Neural cell (in vitro differentiated cells): ENCODE results near the gene IL17REL. TPM values are rescaled to one million over a fixed set of nuclear protein-coding genes. Genes with fewer than 3 reads are reported as not detected.

Experiments
- H2AFZ ChIP-seq: fragments of 200-600, 300-800 bp; sonication (generic), shearing (Covaris generic); 2 replicates; pipeline ENCODE4 v1.6.0; 2014; ENCODE audit warnings: low read depth, mild to moderate bottlenecking, antibody characterized with exemption, low read length, moderate library complexity
- H3F3A ChIP-seq: fragments of 200-600 bp; shearing (Covaris generic); 2 replicates; pipeline ENCODE4 v1.6.1; 2016; ENCODE audit warnings: mild to moderate bottlenecking, moderate library complexity, mixed read lengths, antibody characterized with exemption, low read length; ENCODE audit not compliant: insufficient read depth, poor library complexity, severe bottlenecking
- H3K27ac ChIP-seq: fragments of 200-600, 300-800 bp; sonication (generic), shearing (Covaris generic); 2 replicates; pipeline ENCODE4 v1.5.1; 2014; ENCODE audit warnings: mild to moderate bottlenecking, low read length, moderate library complexity
- H3K27me3 ChIP-seq: fragments of 300-800, 200-600 bp; sonication (generic), shearing (Covaris generic); 2 replicates; pipeline ENCODE4 v1.6.0; 2014; ENCODE audit warnings: mild to moderate bottlenecking, low read depth, low read length, moderate library complexity; ENCODE audit not compliant: insufficient read depth
- H3K36me3 ChIP-seq: fragments of 300-800, 200-600 bp; sonication (generic), shearing (Covaris generic); 2 replicates; pipeline ENCODE4 v1.5.1; 2014; ENCODE audit warnings: mild to moderate bottlenecking, antibody characterized with exemption, low read length, moderate library complexity; ENCODE audit not compliant: insufficient read depth
- H3K4me2 ChIP-seq: fragments of 300-800, 200-600 bp; sonication (generic), shearing (Covaris generic); 2 replicates; pipeline ENCODE4 v1.6.0; 2014; ENCODE audit warnings: mild to moderate bottlenecking, low read length
- H3K4me3 ChIP-seq: fragments of 300-800, 200-600 bp; sonication (generic), shearing (Covaris generic); 2 replicates; pipeline ENCODE4 v1.5.1; 2014; ENCODE audit warnings: mild to moderate bottlenecking, low read length, moderate library complexity
- H3K79me2 ChIP-seq: fragments of 200-600 bp; shearing (Covaris generic); replicated peaks from 2 replicates; pipeline ENCODE4 v1.6.0; 2014; ENCODE audit warnings: mild to moderate bottlenecking, low read length, moderate library complexity; ENCODE audit not compliant: insufficient read depth
- H3K9ac ChIP-seq: fragments of 300-800, 200-600 bp; sonication (generic), shearing (Covaris generic); 2 replicates; pipeline ENCODE4 v1.6.1; 2016; ENCODE audit warnings: mild to moderate bottlenecking, low read length, mixed read lengths
- H3K9me2 ChIP-seq: fragments of 200-600 bp; shearing (Covaris generic); 2 replicates; pipeline ENCODE4 v1.6.1; 2016; ENCODE audit warnings: mild to moderate bottlenecking, low read length, mixed read lengths; ENCODE audit not compliant: insufficient read depth
- H3K9me3 ChIP-seq: fragments of 200-600, 300-800 bp; sonication (generic), shearing (Covaris generic); 2 replicates; pipeline ENCODE4 v1.6.1; 2016; ENCODE audit warnings: mild to moderate bottlenecking, mixed run types, low read length, moderate library complexity, mixed read lengths
- H4K20me1 ChIP-seq: fragments of 200-600 bp; shearing (Covaris generic); 2 replicates; pipeline ENCODE4 v1.6.1; 2016; ENCODE audit warnings: mild to moderate bottlenecking, mixed run types; ENCODE audit not compliant: insufficient read depth
- CTCF ChIP-seq: fragments of 450-650 bp; IDR thresholded peaks from 2 replicates; pipeline ENCODE4 v1.5.1; 2014; ENCODE audit warnings: antibody characterized with exemption, mild to moderate bottlenecking, moderate library complexity; ENCODE audit not compliant: poor library complexity, severe bottlenecking
- EP300 ChIP-seq: fragments of 450-650 bp; conservative IDR thresholded peaks from 2 replicates; pipeline ENCODE4 v1.6.1; 2014; ENCODE audit warnings: antibody characterized with exemption, mild to moderate bottlenecking, moderate library complexity; ENCODE audit not compliant: poor library complexity, severe bottlenecking
- EZH2 ChIP-seq: fragments of 200-600, 300-800 bp; shearing (Covaris generic), sonication (generic); IDR thresholded peaks from 2 replicates; pipeline ENCODE4 v1.6.1; 2014; ENCODE audit warnings: antibody characterized with exemption, low read length, borderline replicate concordance, mild to moderate bottlenecking; ENCODE audit not compliant: insufficient read depth, poor library complexity, severe bottlenecking
- MXI1 ChIP-seq: fragments of 450-650 bp; conservative IDR thresholded peaks from 2 replicates; pipeline ENCODE4 v1.6.1; 2014; ENCODE audit warnings: antibody characterized with exemption, mild to moderate bottlenecking; ENCODE audit not compliant: poor library complexity, severe bottlenecking
- POLR2AphosphoS5 ChIP-seq: IDR thresholded peaks from 2 replicates; pipeline ENCODE4 v1.6.1; 2012
- RAD21 ChIP-seq: fragments of 450-650 bp; conservative IDR thresholded peaks from 2 replicates; pipeline ENCODE4 v1.6.1; 2014; ENCODE audit warnings: antibody characterized with exemption, mild to moderate bottlenecking, moderate library complexity
- REST ChIP-seq: IDR thresholded peaks from 2 replicates; pipeline ENCODE4 v1.6.1; 2012; ENCODE audit warnings: borderline replicate concordance
- SMC3 ChIP-seq: fragments of 450-650 bp; conservative IDR thresholded peaks from 2 replicates; pipeline ENCODE4 v1.6.1; 2014; ENCODE audit warnings: antibody characterized with exemption, mild to moderate bottlenecking, moderate library complexity; ENCODE audit not compliant: poor library complexity
- TAF1 ChIP-seq: IDR thresholded peaks from 2 replicates; pipeline ENCODE4 v1.6.1; 2012; ENCODE audit warnings: low read depth
- polyA plus RNA-seq: library from polyadenylated mRNA; depleted of rRNA; stranded (reverse); fragments of >200 nt; gene quantifications from 2 replicates; pipeline ENCODE4 v1.2.3, GENCODE V29; 2014

IL17REL gene
- polyA plus RNA-seq, 1 donor from 2014 or later = not detected

DNA sequence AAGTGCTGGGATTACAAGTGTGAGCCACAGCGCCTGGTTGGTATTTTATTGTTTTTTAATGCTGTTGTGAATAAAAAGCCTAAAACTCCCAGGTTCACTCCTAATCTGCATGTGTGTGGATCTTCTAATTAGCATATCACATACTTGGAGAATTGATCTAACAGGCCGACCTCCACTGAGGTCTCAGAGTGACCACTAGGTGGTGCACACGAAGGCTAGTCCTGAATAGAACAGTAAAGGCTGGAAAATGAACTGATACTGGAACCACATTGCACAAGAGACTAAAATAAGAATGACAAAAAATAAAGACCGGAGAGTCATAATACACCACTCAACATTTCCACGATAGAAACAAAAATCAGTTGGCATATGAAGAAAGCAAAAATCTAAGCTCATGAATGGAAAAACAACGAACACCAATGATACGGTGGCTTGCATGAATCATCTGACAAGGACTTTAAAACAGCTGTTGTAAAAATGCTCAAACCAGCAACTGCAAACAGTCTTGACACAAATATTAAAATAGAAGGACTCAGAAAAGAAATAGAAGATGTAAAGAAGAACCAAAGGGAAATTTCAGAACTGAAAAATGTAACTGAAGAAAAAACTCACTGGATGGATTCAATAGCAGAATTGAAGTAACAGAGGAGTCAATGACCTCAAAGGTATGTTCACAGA is 32.8 kb downstream of the IL17REL start:
- peaks cover 17% of the 10 kb centered on the region for H3K27me3 ChIP-seq
- no peaks in the 10 kb centered on the region for H3K9me2 ChIP-seq
- H3K4me3 ChIP-seq = no peak overlapping the region
- H2AFZ ChIP-seq = no peak overlapping the region
- H3K9ac ChIP-seq = no peak overlapping the region
- no peak overlapping the region for H3K27ac ChIP-seq
- H3K9me3 ChIP-seq = peaks cover 9% of the 10 kb centered on the region
- no peak overlapping the region for H3K4me2 ChIP-seq
- H3K36me3 ChIP-seq = no peaks in the 10 kb centered on the region
- H3K79me2 ChIP-seq = no peaks in the 10 kb centered on the region
- H3F3A ChIP-seq = no peaks in the 10 kb centered on the region
- TF ChIP-seq CTCF (no peak), MXI1 (no peak), SMC3 (no peak), EZH2 (no peak), EP300 (no peak), TAF1 (no peak), REST (no peak), POLR2AphosphoS5 (no peak), RAD21 (no peak)
- H4K20me1 ChIP-seq = no peaks in the 10 kb centered on the region

DNA sequence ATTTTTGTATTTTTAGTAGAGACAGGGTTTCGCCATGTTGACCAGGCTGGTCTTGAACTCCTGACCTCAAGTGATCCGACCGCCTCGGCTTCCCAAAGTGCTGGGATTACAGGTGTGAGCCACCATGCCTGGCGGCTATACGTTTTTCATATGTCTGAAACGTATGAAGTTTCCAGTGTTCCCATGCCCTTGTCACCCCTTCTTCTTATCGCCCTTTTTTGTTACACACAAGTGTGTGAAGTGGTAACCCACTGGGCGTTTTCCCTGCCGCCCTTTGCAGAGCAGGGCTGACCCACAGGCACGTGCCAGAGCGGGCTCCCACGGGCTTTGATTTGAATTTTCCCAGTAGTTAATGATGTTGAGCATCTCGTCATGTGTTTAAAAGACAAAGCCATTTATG is 35.0 kb downstream of the IL17REL start:
- H3K4me3 ChIP-seq = no peak overlapping the region
- no peaks in the 10 kb centered on the region for H3K9me2 ChIP-seq
- no peak overlapping the region for H3K27ac ChIP-seq
- no peaks in the 10 kb centered on the region for H4K20me1 ChIP-seq
- H2AFZ ChIP-seq = no peak overlapping the region
- H3K9me3 ChIP-seq = peaks cover 7% of the 10 kb centered on the region
- no peaks in the 10 kb centered on the region for H3K36me3 ChIP-seq
- H3K4me2 ChIP-seq = no peak overlapping the region
- TF ChIP-seq CTCF (no peak), REST (no peak), TAF1 (no peak), MXI1 (no peak), SMC3 (no peak), RAD21 (no peak), EP300 (no peak), POLR2AphosphoS5 (no peak), EZH2 (no peak)
- H3K9ac ChIP-seq = no peak overlapping the region
- no peaks in the 10 kb centered on the region for H3F3A ChIP-seq
- H3K79me2 ChIP-seq = no peaks in the 10 kb centered on the region
- peaks cover 5% of the 10 kb centered on the region for H3K27me3 ChIP-seq
